GM23338 (cell line): ENCODE data around the gene RBM44. TPM values are rescaled to one million over a fixed set of nuclear protein-coding genes. Genes with fewer than 3 reads are reported as not detected.

Source experiments
- ATAC-seq: fragments of 200-7000 bp; cut with Tn5 transposase; 3 replicates; pipeline ENCODE4 v1.9.1; 2020
- DNase-seq: peaks from one replicate; pipeline ENCODE4 v3.0.0-alpha.2; 2015; ENCODE audit warnings: low spot score
- H2AFZ ChIP-seq: fragments of 200-600 bp; sonication (generic); 2 replicates; pipeline ENCODE4 v1.8.0; 2016; ENCODE audit warnings: antibody characterized with exemption, mild to moderate bottlenecking, moderate library complexity
- H3F3A ChIP-seq: fragments of 200-600 bp; sonication (generic); replicated peaks from 2 replicates; pipeline ENCODE4 v1.8.0; 2017; ENCODE audit warnings: antibody characterized with exemption, mixed run types, low read depth
- H3K27ac ChIP-seq: fragments of 200-600 bp; sonication (generic); 2 replicates; pipeline ENCODE4 v1.6.1; 2016; ENCODE audit warnings: low read depth
- H3K27me3 ChIP-seq: fragments of 200-600 bp; sonication (generic); 2 replicates; pipeline ENCODE4 v1.8.0; 2016; ENCODE audit warnings: mild to moderate bottlenecking, mixed run types, moderate library complexity; ENCODE audit not compliant: insufficient read depth
- H3K36me3 ChIP-seq: fragments of 200-600 bp; sonication (generic); 2 replicates; pipeline ENCODE4 v1.8.0; 2016; ENCODE audit warnings: mild to moderate bottlenecking; ENCODE audit not compliant: insufficient read depth
- H3K4me1 ChIP-seq: fragments of 200-600 bp; sonication (generic); 2 replicates; pipeline ENCODE4 v1.8.0; 2016; ENCODE audit warnings: mild to moderate bottlenecking, moderate library complexity; ENCODE audit not compliant: insufficient read depth
- H3K4me2 ChIP-seq: fragments of 200-600 bp; sonication (generic); 2 replicates; pipeline ENCODE4 v1.7.1; 2017; ENCODE audit warnings: mixed run types
- H3K4me3 ChIP-seq: fragments of 200-600 bp; sonication (generic); 2 replicates; pipeline ENCODE4 v1.6.1; 2016; ENCODE audit warnings: mixed run types
- H3K79me2 ChIP-seq: fragments of 200-600 bp; sonication (generic); replicated peaks from 2 replicates; pipeline ENCODE4 v1.8.0; 2017; ENCODE audit warnings: mild to moderate bottlenecking; ENCODE audit not compliant: insufficient read depth
- H3K9me2 ChIP-seq: fragments of 200-600 bp; sonication (generic); 2 replicates; pipeline ENCODE4 v1.8.0; 2017; ENCODE audit not compliant: insufficient read depth
- H4K20me1 ChIP-seq: fragments of 200-600 bp; sonication (generic); replicated peaks from 2 replicates; pipeline ENCODE4 v1.8.0; 2017; ENCODE audit warnings: mild to moderate bottlenecking; ENCODE audit not compliant: insufficient read depth
- H3K27ac Mint-ChIP-seq: 2 replicates; pipeline ENCODE4 v1.8.0; 2020; ENCODE audit warnings: inconsistent platforms, mild to moderate bottlenecking, moderate library complexity, mixed read lengths
- H3K27me3 Mint-ChIP-seq: 3 replicates; pipeline ENCODE4 v1.8.0; 2022; ENCODE audit warnings: low read depth, mild to moderate bottlenecking, moderate library complexity, mixed read lengths, inconsistent platforms; ENCODE audit not compliant: insufficient read depth, poor library complexity
- H3K36me3 Mint-ChIP-seq: 3 replicates; pipeline ENCODE4 v1.8.0; 2021; ENCODE audit warnings: low read depth, mild to moderate bottlenecking, inconsistent platforms, moderate library complexity, mixed read lengths
- H3K4me1 Mint-ChIP-seq: 3 replicates; pipeline ENCODE4 v1.8.0; 2020; ENCODE audit warnings: mild to moderate bottlenecking, inconsistent platforms, mixed read lengths
- H3K4me3 Mint-ChIP-seq: 3 replicates; pipeline ENCODE4 v1.8.0; 2021; ENCODE audit warnings: moderate library complexity, mild to moderate bottlenecking, inconsistent platforms, mixed read lengths
- H3K9me3 Mint-ChIP-seq: 3 replicates; pipeline ENCODE4 v1.8.0; 2020; ENCODE audit warnings: moderate library complexity, mild to moderate bottlenecking, inconsistent platforms, mixed read lengths
- CTCF ChIP-seq, 2 experiments: fragments of 200-600 bp in 1 of 2; sonication (generic) in 1 of 2; conservative IDR thresholded peaks; 2 replicates each; pipeline versions ENCODE4 v1.5.1 to v1.6.1; 2016 to 2017; ENCODE audit warnings: antibody characterized with exemption in 2 of 2, low read depth in 2 of 2, mild to moderate bottlenecking in 2 of 2, moderate library complexity in 1 of 2
- ETS1 ChIP-seq: IDR thresholded peaks from 2 replicates; pipeline ENCODE4 v1.6.1; 2016; ENCODE audit warnings: antibody characterized with exemption
- EZH2 ChIP-seq: fragments of 200-600 bp; sonication (generic); IDR thresholded peaks from one replicate; pipeline ENCODE4 v1.8.0; 2017; ENCODE audit warnings: antibody characterized with exemption, mild to moderate bottlenecking, low read depth; ENCODE audit not compliant: unreplicated experiment
- EZH2phosphoT487 ChIP-seq: fragments of 200-600 bp; sonication (generic); IDR thresholded peaks from one replicate; pipeline ENCODE4 v1.8.1; 2018; ENCODE audit warnings: antibody characterized with exemption; ENCODE audit not compliant: unreplicated experiment
- JUNB ChIP-seq: IDR thresholded peaks from one replicate; pipeline ENCODE4 v1.6.1; 2016; ENCODE audit warnings: antibody characterized with exemption; ENCODE audit not compliant: unreplicated experiment
- NANOG ChIP-seq: IDR thresholded peaks from 2 replicates; pipeline ENCODE4 v1.6.1; 2016; ENCODE audit warnings: antibody characterized with exemption, borderline replicate concordance
- POLR2AphosphoS5 ChIP-seq: IDR thresholded peaks from 2 replicates; pipeline ENCODE4 v1.6.1; 2016; ENCODE audit warnings: antibody characterized with exemption, low read depth
- REST ChIP-seq: IDR thresholded peaks from one replicate; pipeline ENCODE4 v1.6.1; 2018; ENCODE audit warnings: antibody characterized with exemption; ENCODE audit not compliant: unreplicated experiment
- STAT1 ChIP-seq: IDR thresholded peaks from one replicate; pipeline ENCODE4 v1.6.1; 2016; ENCODE audit warnings: antibody characterized with exemption; ENCODE audit not compliant: unreplicated experiment
- ZNF114 ChIP-seq: fragments of 250-450 bp; sonication (Bioruptor Pico); IDR thresholded peaks from 2 replicates; pipeline ENCODE4 v1.5.0; 2020; ENCODE audit warnings: mild to moderate bottlenecking, moderate library complexity
- ZNF331 ChIP-seq: fragments of 250-450 bp; sonication (Bioruptor Pico); IDR thresholded peaks from 2 replicates; pipeline ENCODE4 v1.5.0; 2020; ENCODE audit warnings: low read depth, mild to moderate bottlenecking, moderate library complexity
- ZNF462 ChIP-seq: fragments of 250-450 bp; sonication (Bioruptor Pico); IDR thresholded peaks from 2 replicates; pipeline ENCODE4 v1.5.0; 2020; ENCODE audit warnings: mild to moderate bottlenecking, moderate library complexity
- polyA plus RNA-seq: library from polyadenylated mRNA; unstranded; fragments of >200 nt; fragmentation: Nextera tagmentation; extraction: Ambion mirVana; gene quantifications from 2 replicates; pipeline ENCODE4 v1.2.1, GENCODE V29; 2016
- total RNA-seq: library from RNA; depleted of rRNA; stranded (reverse); fragments of >200 nt; shearing (Covaris generic); gene quantifications from 2 replicates; pipeline ENCODE4 v1.2.3, GENCODE V29; 2014

The RBM44 gene
- total and polyA plus RNA-seq, 2 experiments from 2014 or later: 0.29 to 0.87 TPM

GRCh38 chr2:237877576-237878307, 79.2 kb downstream of the RBM44 start:
- H3K4me1 Mint-ChIP-seq: peaks cover 6% of the 10 kb centered on the region
- no peaks in the 10 kb centered on the region for H3K36me3 ChIP-seq
- H3K9me3 Mint-ChIP-seq: no peaks in the 10 kb centered on the region; the same call in 2 of the 3 replicates
- H3K4me3 Mint-ChIP-seq: no peak overlapping the region
- H2AFZ ChIP-seq: no peak overlapping the region
- no peak for TF ChIP-seq EZH2
- TF ChIP-seq ZNF462 (CRISPR knock-in tag): no peak
- TF ChIP-seq JUNB: no peak
- no peak for TF ChIP-seq STAT1
- TF ChIP-seq ZNF114 (CRISPR knock-in tag): no peak
- no peak for TF ChIP-seq REST
- no peak for TF ChIP-seq NANOG
- TF ChIP-seq ETS1: no peak
- TF ChIP-seq POLR2AphosphoS5: no peak
- TF ChIP-seq EZH2phosphoT487: no peak
- no peak for TF ChIP-seq CTCF (conservative IDR thresholded peaks at IDR 0.05; ENCODE audit: low read depth in 2 of 2)
- TF ChIP-seq ZNF331 (CRISPR knock-in tag): no peak
- DNase-seq: no peak
- no peak for ATAC-seq
- no peaks in the 10 kb centered on the region for H3F3A ChIP-seq
- H3K4me1 ChIP-seq: no peaks in the 10 kb centered on the region
- H3K9me2 ChIP-seq: no peaks in the 10 kb centered on the region
- H4K20me1 ChIP-seq: no peaks in the 10 kb centered on the region
- peaks cover 5% of the 10 kb centered on the region for H3K27me3 Mint-ChIP-seq
- no peak overlapping the region for H3K27ac ChIP-seq
- H3K4me2 ChIP-seq: no peak overlapping the region
- no peaks in the 10 kb centered on the region for H3K36me3 Mint-ChIP-seq
- H3K79me2 ChIP-seq: no peaks in the 10 kb centered on the region
- no peaks in the 10 kb centered on the region for H3K27me3 ChIP-seq
- H3K4me3 ChIP-seq: no peak overlapping the region
- no peak overlapping the region for H3K27ac Mint-ChIP-seq
